ENCODE results near the gene P3H1. TPM values are rescaled to one million over a fixed set of nuclear protein-coding genes. Genes with fewer than 3 reads are reported as not detected.

P3H1 gene
- total RNA-seq, 1 donor from 2014 or later: 8.6 TPM

DNA sequence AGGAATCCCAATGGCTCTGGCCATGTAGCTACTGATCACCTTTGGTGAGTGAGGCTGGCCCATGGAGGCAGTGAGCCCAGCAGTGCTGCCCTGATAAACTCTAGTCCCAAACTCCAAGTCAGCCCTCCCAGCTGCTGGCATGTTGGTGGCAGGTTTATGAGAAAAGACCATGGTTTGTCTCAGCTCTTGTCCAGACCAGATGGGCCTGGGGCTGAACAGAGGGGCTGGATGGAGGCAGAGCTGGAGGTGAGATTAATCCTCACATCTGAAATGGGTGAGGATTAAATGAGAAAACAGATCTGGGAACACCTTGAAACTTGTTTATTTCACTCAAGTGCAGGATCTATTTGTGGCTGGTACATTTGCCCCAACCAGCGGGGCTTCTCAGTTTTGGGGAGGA, 21.2 kb upstream of the P3H1 start:
- TF ChIP-seq CTCF (IDR thresholded peaks at IDR 0.05; ENCODE audit: borderline replicate concordance): no peak
- H3K27me3 ChIP-seq (ENCODE audit: low read depth): no peaks in the 10 kb centered on the region
- DNase-seq: no peak
- H3K9me3 ChIP-seq (replicated peaks): no peaks in the 10 kb centered on the region
- no peaks in the 10 kb centered on the region for H3K36me3 ChIP-seq
- intact Hi-C loops (cut with micrococcal nuclease): no loop called here
- no peak overlapping the region for H3K4me3 ChIP-seq
- peaks cover 19% of the 10 kb centered on the region for H3K4me1 ChIP-seq
- H3K27ac ChIP-seq (replicated peaks): no peak overlapping the region

- Histone ChIP-seq H3K4me1 (peaks cover 19% of the 10 kb centered on the region), H3K9me3 (replicated peaks) (no peaks in the 10 kb centered on the region), H3K27me3 (ENCODE audit: low read depth) (no peaks in the 10 kb centered on the region), H3K4me3 (no peak overlapping the region), H3K36me3 (peaks cover 13% of the 10 kb centered on the region), H3K27ac (replicated peaks) (no peak overlapping the region)
- no peak for TF ChIP-seq CTCF (IDR thresholded peaks at IDR 0.05; ENCODE audit: borderline replicate concordance)
- DNase-seq: no peak
- intact Hi-C loops (cut with micrococcal nuclease): no loop called here
These were observed 19.3 kb upstream of the P3H1 start for GRCh38 chr1:42786097-42786496.

DNA sequence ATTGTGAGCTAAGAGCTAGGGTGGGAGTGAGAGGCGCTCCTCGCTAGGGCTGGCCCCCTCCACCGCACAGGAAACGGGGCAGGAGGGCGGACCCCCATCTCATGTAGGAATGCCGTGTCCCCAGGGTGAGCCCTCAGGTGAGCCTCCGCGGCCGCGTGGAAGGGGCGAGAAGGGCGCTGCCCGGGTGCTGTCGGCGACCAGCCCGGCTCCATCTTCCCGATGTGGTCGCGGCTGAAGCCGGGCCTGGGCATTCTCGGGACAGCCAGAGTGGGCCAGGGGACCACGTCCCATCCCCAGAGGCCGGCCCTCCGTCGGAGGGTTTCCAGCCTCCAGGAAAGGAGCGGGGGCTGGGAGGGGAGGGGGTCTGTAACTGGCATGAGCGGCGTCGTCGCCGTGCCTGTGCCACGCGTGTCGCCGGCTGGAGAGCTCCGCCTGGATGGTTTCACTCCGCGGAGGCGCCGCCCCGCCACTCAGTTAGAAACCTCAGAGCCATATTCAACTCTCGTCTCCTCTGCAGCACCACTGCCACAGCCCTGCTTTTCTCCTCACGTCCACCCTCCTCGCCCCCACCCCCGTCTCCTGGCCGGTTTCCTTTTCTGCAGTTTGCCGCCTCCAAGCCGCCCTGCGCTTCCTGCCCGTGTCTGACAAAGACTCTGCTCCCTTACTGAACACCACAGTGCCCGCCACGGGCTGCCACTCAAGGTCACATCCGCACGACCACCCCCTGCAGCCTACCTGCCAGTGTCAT, 18.3 kb upstream of the P3H1 start, which contains the start of gene TMEM269:
TMEM269 (plus strand) TSS at position 46 of the 748 bp plus-strand sequence. CDS start 4,903 bp downstream, outside the sequence.
- Histone ChIP-seq H3K27ac (replicated peaks) (no peak within 1 kb of the TSS), H3K27me3 (ENCODE audit: low read depth) (no peaks in the 10 kb centered on the region), H3K4me3 (peak within 1 kb of the TSS; percentile 65), H3K36me3 (peaks cover 21% of the 10 kb centered on the region), H3K9me3 (replicated peaks) (no peaks in the 10 kb centered on the region), H3K4me1 (peaks cover 19% of the 10 kb centered on the region)
- TF ChIP-seq CTCF (IDR thresholded peaks at IDR 0.05; ENCODE audit: borderline replicate concordance): no peak
- no peak for DNase-seq
- intact Hi-C loops (cut with micrococcal nuclease): no loop called here

DNA sequence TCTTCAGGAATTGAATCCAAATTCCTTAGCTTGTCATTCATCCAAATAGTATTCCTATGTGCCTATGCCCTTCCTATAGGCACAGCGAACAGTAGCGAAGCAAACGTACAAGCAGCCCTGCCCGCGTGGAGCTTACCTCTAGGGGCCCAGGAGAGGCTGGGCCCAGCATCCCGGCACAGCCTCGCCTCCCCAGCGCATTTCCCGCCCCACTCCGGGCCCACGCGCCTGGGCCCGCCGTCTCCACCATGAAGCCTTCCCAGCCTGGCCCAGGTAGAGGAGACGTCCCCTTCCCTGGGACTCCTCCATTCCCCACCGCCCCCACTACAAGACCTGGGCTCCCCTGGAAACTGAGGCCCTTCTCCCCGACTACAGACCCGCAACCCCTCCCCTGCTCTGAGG, 17.7 kb upstream of the P3H1 start:
- Histone ChIP-seq H3K27me3 (ENCODE audit: low read depth) (no peaks in the 10 kb centered on the region), H3K4me1 (peaks cover 19% of the 10 kb centered on the region), H3K4me3 (peak overlapping the region; percentile 65), H3K27ac (replicated peaks) (no peak overlapping the region), H3K9me3 (replicated peaks) (no peaks in the 10 kb centered on the region), H3K36me3 (peaks cover 27% of the 10 kb centered on the region)
- no peak for TF ChIP-seq CTCF (IDR thresholded peaks at IDR 0.05; ENCODE audit: borderline replicate concordance)
- DNase-seq: no peak
- intact Hi-C loops (cut with micrococcal nuclease): no loop called here

GRCh38 chr1:42783092-42783491, 16.3 kb upstream of the P3H1 start:
- intact Hi-C loops (cut with micrococcal nuclease): no loop called here
- H3K27ac ChIP-seq (replicated peaks): no peak overlapping the region
- H3K4me1 ChIP-seq: peaks cover 19% of the 10 kb centered on the region
- H3K36me3 ChIP-seq: peaks cover 32% of the 10 kb centered on the region
- no peak overlapping the region for H3K4me3 ChIP-seq
- H3K27me3 ChIP-seq (ENCODE audit: low read depth): no peaks in the 10 kb centered on the region
- no peaks in the 10 kb centered on the region for H3K9me3 ChIP-seq (replicated peaks)
- no peak for TF ChIP-seq CTCF (IDR thresholded peaks at IDR 0.05; ENCODE audit: borderline replicate concordance)
- DNase-seq: no peak

Measured in left ventricle myocardium inferior (tissue), 1 donor.